SU-DHL-6 (cell line): ENCODE results near the gene HELZ.

ENCODE experiments used
- CTCF ChIP-seq: fragments of 200-600 bp; sonication (generic); IDR thresholded peaks from one replicate; pipeline ENCODE4 v1.5.1; 2017; ENCODE audit warnings: antibody characterized with exemption, mild to moderate bottlenecking, low read length, moderate library complexity; ENCODE audit not compliant: insufficient read depth, poor library complexity, severe bottlenecking
- EZH2phosphoT487 ChIP-seq: fragments of 200-600 bp; sonication (generic), shearing (Covaris generic); conservative IDR thresholded peaks from 2 replicates; pipeline ENCODE4 v1.6.1; 2018; ENCODE audit warnings: mild to moderate bottlenecking, antibody characterized with exemption, low read length, moderate library complexity, mixed read lengths

DNA sequence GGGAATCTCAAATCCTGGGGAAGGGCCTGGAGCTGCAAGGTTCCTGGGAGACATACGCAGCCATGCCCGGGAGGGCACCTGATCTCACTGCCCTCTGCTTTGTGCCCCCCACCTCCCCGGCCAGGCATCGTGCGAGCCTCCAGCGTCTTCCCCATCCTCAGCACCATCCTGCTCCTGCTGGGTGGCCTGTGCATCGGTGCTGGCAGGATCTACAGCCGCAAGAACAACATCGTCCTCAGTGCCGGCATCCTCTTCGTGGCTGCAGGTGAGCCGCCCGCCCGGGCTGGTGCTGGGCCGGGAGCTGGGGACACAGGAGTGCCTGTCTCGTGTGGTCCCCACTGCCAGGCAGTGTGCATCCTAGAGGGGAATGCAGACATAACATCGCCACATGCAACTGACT, 220.3 kb downstream of the HELZ start:
- TF ChIP-seq CTCF (no peak), EZH2phosphoT487 (no peak)
